Neural cell (in vitro differentiated cells): Measurements from ENCODE around the gene SPRYD3. TPM values are rescaled to one million over a fixed set of nuclear protein-coding genes. Genes with fewer than 3 reads are reported as not detected.

ENCODE experiments used
- H2AFZ ChIP-seq: fragments of 200-600, 300-800 bp; sonication (generic), shearing (Covaris generic); 2 replicates; pipeline ENCODE4 v1.6.0; 2014; ENCODE audit warnings: low read depth, mild to moderate bottlenecking, antibody characterized with exemption, low read length, moderate library complexity
- H3F3A ChIP-seq: fragments of 200-600 bp; shearing (Covaris generic); 2 replicates; pipeline ENCODE4 v1.6.1; 2016; ENCODE audit warnings: mild to moderate bottlenecking, moderate library complexity, mixed read lengths, antibody characterized with exemption, low read length; ENCODE audit not compliant: insufficient read depth, poor library complexity, severe bottlenecking
- H3K27ac ChIP-seq: fragments of 200-600, 300-800 bp; sonication (generic), shearing (Covaris generic); 2 replicates; pipeline ENCODE4 v1.5.1; 2014; ENCODE audit warnings: mild to moderate bottlenecking, low read length, moderate library complexity
- H3K27me3 ChIP-seq: fragments of 300-800, 200-600 bp; sonication (generic), shearing (Covaris generic); 2 replicates; pipeline ENCODE4 v1.6.0; 2014; ENCODE audit warnings: mild to moderate bottlenecking, low read depth, low read length, moderate library complexity; ENCODE audit not compliant: insufficient read depth
- H3K36me3 ChIP-seq: fragments of 300-800, 200-600 bp; sonication (generic), shearing (Covaris generic); 2 replicates; pipeline ENCODE4 v1.5.1; 2014; ENCODE audit warnings: mild to moderate bottlenecking, antibody characterized with exemption, low read length, moderate library complexity; ENCODE audit not compliant: insufficient read depth
- H3K4me2 ChIP-seq: fragments of 300-800, 200-600 bp; sonication (generic), shearing (Covaris generic); 2 replicates; pipeline ENCODE4 v1.6.0; 2014; ENCODE audit warnings: mild to moderate bottlenecking, low read length
- H3K4me3 ChIP-seq: fragments of 300-800, 200-600 bp; sonication (generic), shearing (Covaris generic); 2 replicates; pipeline ENCODE4 v1.5.1; 2014; ENCODE audit warnings: mild to moderate bottlenecking, low read length, moderate library complexity
- H3K79me2 ChIP-seq: fragments of 200-600 bp; shearing (Covaris generic); replicated peaks from 2 replicates; pipeline ENCODE4 v1.6.0; 2014; ENCODE audit warnings: mild to moderate bottlenecking, low read length, moderate library complexity; ENCODE audit not compliant: insufficient read depth
- H3K9ac ChIP-seq: fragments of 300-800, 200-600 bp; sonication (generic), shearing (Covaris generic); 2 replicates; pipeline ENCODE4 v1.6.1; 2016; ENCODE audit warnings: mild to moderate bottlenecking, low read length, mixed read lengths
- H3K9me2 ChIP-seq: fragments of 200-600 bp; shearing (Covaris generic); 2 replicates; pipeline ENCODE4 v1.6.1; 2016; ENCODE audit warnings: mild to moderate bottlenecking, low read length, mixed read lengths; ENCODE audit not compliant: insufficient read depth
- H3K9me3 ChIP-seq: fragments of 200-600, 300-800 bp; sonication (generic), shearing (Covaris generic); 2 replicates; pipeline ENCODE4 v1.6.1; 2016; ENCODE audit warnings: mild to moderate bottlenecking, mixed run types, low read length, moderate library complexity, mixed read lengths
- H4K20me1 ChIP-seq: fragments of 200-600 bp; shearing (Covaris generic); 2 replicates; pipeline ENCODE4 v1.6.1; 2016; ENCODE audit warnings: mild to moderate bottlenecking, mixed run types; ENCODE audit not compliant: insufficient read depth
- CTCF ChIP-seq: fragments of 450-650 bp; IDR thresholded peaks from 2 replicates; pipeline ENCODE4 v1.5.1; 2014; ENCODE audit warnings: antibody characterized with exemption, mild to moderate bottlenecking, moderate library complexity; ENCODE audit not compliant: poor library complexity, severe bottlenecking
- EP300 ChIP-seq: fragments of 450-650 bp; conservative IDR thresholded peaks from 2 replicates; pipeline ENCODE4 v1.6.1; 2014; ENCODE audit warnings: antibody characterized with exemption, mild to moderate bottlenecking, moderate library complexity; ENCODE audit not compliant: poor library complexity, severe bottlenecking
- EZH2 ChIP-seq: fragments of 200-600, 300-800 bp; shearing (Covaris generic), sonication (generic); IDR thresholded peaks from 2 replicates; pipeline ENCODE4 v1.6.1; 2014; ENCODE audit warnings: antibody characterized with exemption, low read length, borderline replicate concordance, mild to moderate bottlenecking; ENCODE audit not compliant: insufficient read depth, poor library complexity, severe bottlenecking
- MXI1 ChIP-seq: fragments of 450-650 bp; conservative IDR thresholded peaks from 2 replicates; pipeline ENCODE4 v1.6.1; 2014; ENCODE audit warnings: antibody characterized with exemption, mild to moderate bottlenecking; ENCODE audit not compliant: poor library complexity, severe bottlenecking
- POLR2AphosphoS5 ChIP-seq: IDR thresholded peaks from 2 replicates; pipeline ENCODE4 v1.6.1; 2012
- RAD21 ChIP-seq: fragments of 450-650 bp; conservative IDR thresholded peaks from 2 replicates; pipeline ENCODE4 v1.6.1; 2014; ENCODE audit warnings: antibody characterized with exemption, mild to moderate bottlenecking, moderate library complexity
- REST ChIP-seq: IDR thresholded peaks from 2 replicates; pipeline ENCODE4 v1.6.1; 2012; ENCODE audit warnings: borderline replicate concordance
- SMC3 ChIP-seq: fragments of 450-650 bp; conservative IDR thresholded peaks from 2 replicates; pipeline ENCODE4 v1.6.1; 2014; ENCODE audit warnings: antibody characterized with exemption, mild to moderate bottlenecking, moderate library complexity; ENCODE audit not compliant: poor library complexity
- TAF1 ChIP-seq: IDR thresholded peaks from 2 replicates; pipeline ENCODE4 v1.6.1; 2012; ENCODE audit warnings: low read depth
- polyA plus RNA-seq: library from polyadenylated mRNA; depleted of rRNA; stranded (reverse); fragments of >200 nt; gene quantifications from 2 replicates; pipeline ENCODE4 v1.2.3, GENCODE V29; 2014

SPRYD3 gene
- polyA plus RNA-seq, 1 donor from 2014 or later = 20.8 TPM

- H3K27ac ChIP-seq = no peak overlapping the region
- no peak overlapping the region for H3K4me2 ChIP-seq
- H3K9me3 ChIP-seq = no peaks in the 10 kb centered on the region
- H3K4me3 ChIP-seq = no peak overlapping the region
- no peaks in the 10 kb centered on the region for H3K9me2 ChIP-seq
- H3F3A ChIP-seq = no peaks in the 10 kb centered on the region
- H3K79me2 ChIP-seq = no peaks in the 10 kb centered on the region
- no peak overlapping the region for H2AFZ ChIP-seq
- H3K36me3 ChIP-seq = no peaks in the 10 kb centered on the region
- H4K20me1 ChIP-seq = no peaks in the 10 kb centered on the region
- no peak overlapping the region for H3K9ac ChIP-seq
- TF ChIP-seq MXI1 (no peak), REST (no peak), EP300 (no peak), SMC3 (no peak), TAF1 (no peak), CTCF (no peak), POLR2AphosphoS5 (no peak), RAD21 (no peak), EZH2 (no peak)
- H3K27me3 ChIP-seq = no peaks in the 10 kb centered on the region
Observed at GRCh38 chr12:53056296-53056695, 22.9 kb downstream of the SPRYD3 start.

DNA sequence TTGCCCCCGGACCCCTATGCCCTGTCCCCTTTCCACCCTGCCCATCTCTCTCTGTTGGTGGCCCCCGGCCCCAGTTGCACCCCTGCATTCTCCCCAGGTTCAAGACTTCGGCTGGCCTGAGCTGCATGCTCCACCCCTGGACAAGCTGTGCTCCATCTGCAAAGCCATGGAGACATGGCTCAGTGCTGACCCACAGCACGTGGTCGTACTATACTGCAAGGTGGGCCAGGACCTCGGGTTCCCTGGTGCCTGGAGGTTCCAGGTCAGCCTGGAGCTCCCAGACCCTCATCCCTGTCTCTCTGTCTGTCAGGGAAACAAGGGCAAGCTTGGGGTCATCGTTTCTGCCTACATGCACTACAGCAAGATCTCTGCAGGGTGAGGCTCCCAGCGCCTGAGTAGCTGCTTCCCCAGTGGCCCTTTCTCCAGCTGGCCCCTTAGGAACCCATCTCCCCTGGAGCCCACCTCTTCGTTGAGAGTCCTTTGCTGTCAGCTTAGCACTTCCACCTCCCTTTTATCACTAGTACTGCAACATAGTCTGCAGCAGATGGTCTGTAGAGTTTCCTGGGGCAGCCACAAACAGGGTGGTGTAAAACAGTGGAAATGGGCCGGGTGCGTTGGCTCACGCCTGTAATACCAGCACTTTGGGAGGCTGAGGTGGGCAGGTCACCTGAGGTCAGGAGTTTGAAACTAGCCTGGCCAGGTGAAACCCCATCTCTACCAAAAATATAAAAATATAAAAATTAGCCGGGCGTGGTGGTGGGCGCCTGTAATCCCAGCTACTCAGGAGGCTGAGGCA, 23.5 kb downstream of the SPRYD3 start:
- Histone ChIP-seq H3K27ac (no peak overlapping the region), H3K9ac (no peak overlapping the region)

More for the DNA sequence above, 23.5 kb downstream of the SPRYD3 start:
- Histone ChIP-seq H3K36me3 (no peaks in the 10 kb centered on the region), H3K9me2 (no peaks in the 10 kb centered on the region), H2AFZ (no peak overlapping the region), H3K27me3 (no peaks in the 10 kb centered on the region), H3K4me2 (no peak overlapping the region), H3K79me2 (no peaks in the 10 kb centered on the region), H3K4me3 (no peak overlapping the region), H4K20me1 (no peaks in the 10 kb centered on the region), H3K9me3 (no peaks in the 10 kb centered on the region), H3F3A (no peaks in the 10 kb centered on the region)
- no peak for TF ChIP-seq CTCF
- no peak for TF ChIP-seq EZH2
- TF ChIP-seq MXI1 = no peak
- no peak for TF ChIP-seq RAD21
- TF ChIP-seq REST = no peak
- TF ChIP-seq SMC3 = no peak
- TF ChIP-seq TAF1 = no peak
- no peak for TF ChIP-seq POLR2AphosphoS5
- TF ChIP-seq EP300 = no peak
